ENCODE data around the gene BNC1. TPM values are rescaled to one million over a fixed set of nuclear protein-coding genes. Genes with fewer than 3 reads are reported as not detected.
A peak's percentile ranks its signal among the peaks of the same experiment; 100 is the strongest.

The BNC1 gene
- total RNA-seq, 1 donor from 2014 or later: 3.1 TPM

- Histone ChIP-seq H3K9me3 (no peaks in the 10 kb centered on the region), H3K4me3 (no peak overlapping the region), H3K4me1 (peaks cover 6% of the 10 kb centered on the region), H3K27me3 (peaks cover 57% of the 10 kb centered on the region), H3K27ac (no peak overlapping the region), H3K36me3 (no peaks in the 10 kb centered on the region)
- ATAC-seq: no peak
- no peak for TF ChIP-seq CTCF (IDR thresholded peaks at IDR 0.05)
- no peak for DNase-seq
- intact Hi-C loops (cut with DNase I): no loop called here
Measured at GRCh38 chr15:83285979-83286553, 1.6 kb upstream of the BNC1 start.

- Histone ChIP-seq H3K36me3 (no peaks in the 10 kb centered on the region), H3K27ac (no peak overlapping the region), H3K4me1 (peaks cover 6% of the 10 kb centered on the region), H3K4me3 (no peak overlapping the region), H3K9me3 (no peaks in the 10 kb centered on the region), H3K27me3 (peaks cover 62% of the 10 kb centered on the region)
- no peak for TF ChIP-seq CTCF (IDR thresholded peaks at IDR 0.05)
- DNase-seq: no peak
- no peak for ATAC-seq
- intact Hi-C loops (cut with DNase I): no loop called here
Measured at GRCh38 chr15:83285284-83285978, 967 bp upstream of the BNC1 start.

GRCh38 chr15:83283813-83284558, 478 bp downstream of the BNC1 start:
- ATAC-seq (no peak), DNase-seq (no peak)
- Histone ChIP-seq H3K27ac (no peak overlapping the region), H3K36me3 (no peaks in the 10 kb centered on the region), H3K4me3 (peak overlapping the region; percentile 44), H3K4me1 (peaks cover 6% of the 10 kb centered on the region), H3K27me3 (peaks cover 75% of the 10 kb centered on the region), H3K9me3 (no peaks in the 10 kb centered on the region)
- intact Hi-C loops (cut with DNase I): no loop called here
- no peak for TF ChIP-seq CTCF (IDR thresholded peaks at IDR 0.05)

GRCh38 chr15:83283138-83283812, 1.2 kb downstream of the BNC1 start:
- DNase-seq: no peak
- H3K9me3 ChIP-seq: no peaks in the 10 kb centered on the region
- peak; percentile 53 for ATAC-seq
- no peaks in the 10 kb centered on the region for H3K36me3 ChIP-seq
- peaks cover 6% of the 10 kb centered on the region for H3K4me1 ChIP-seq
- TF ChIP-seq CTCF (IDR thresholded peaks at IDR 0.05): no peak
- no peak overlapping the region for H3K27ac ChIP-seq
- intact Hi-C loops (cut with DNase I): no loop called here
- H3K27me3 ChIP-seq: peaks cover 74% of the 10 kb centered on the region
- peak overlapping the region; percentile 44 for H3K4me3 ChIP-seq

GRCh38 chr15:83282776-83283137, 1.7 kb downstream of the BNC1 start:
- no peak for TF ChIP-seq CTCF (IDR thresholded peaks at IDR 0.05)
- H3K4me3 ChIP-seq: peak overlapping the region; percentile 44
- ATAC-seq (no peak), DNase-seq (no peak)
- no peaks in the 10 kb centered on the region for H3K9me3 ChIP-seq
- intact Hi-C loops (cut with DNase I): no loop called here
- no peaks in the 10 kb centered on the region for H3K36me3 ChIP-seq
- peaks cover 78% of the 10 kb centered on the region for H3K27me3 ChIP-seq
- H3K27ac ChIP-seq: no peak overlapping the region
- peaks cover 6% of the 10 kb centered on the region for H3K4me1 ChIP-seq
